ENCODE results near the gene SLIT3.

SLIT3 gene

DNA sequence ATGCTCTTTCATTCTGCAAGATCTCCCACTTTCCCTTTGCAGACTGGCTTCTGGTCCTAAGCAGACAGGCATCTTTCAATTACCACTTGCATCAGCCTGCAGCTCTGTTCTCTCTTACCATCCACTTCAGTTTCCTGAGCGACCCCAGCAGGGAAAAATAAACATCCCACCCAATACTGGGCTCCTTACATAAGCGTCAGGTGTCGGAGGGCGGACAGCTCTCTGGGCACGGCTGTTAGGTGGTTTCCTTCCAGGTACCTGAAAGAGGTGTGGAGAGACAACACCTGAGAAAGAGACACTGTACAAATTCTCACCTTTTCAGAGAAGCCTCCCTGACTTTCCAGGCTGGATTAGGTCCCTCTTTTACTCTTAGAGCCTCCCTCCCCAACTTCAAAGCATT, 576.7 kb downstream of the SLIT3 start:
- DNase-seq (ENCODE audit: low read depth): no peak
- TF ChIP-seq, protein P1, sequence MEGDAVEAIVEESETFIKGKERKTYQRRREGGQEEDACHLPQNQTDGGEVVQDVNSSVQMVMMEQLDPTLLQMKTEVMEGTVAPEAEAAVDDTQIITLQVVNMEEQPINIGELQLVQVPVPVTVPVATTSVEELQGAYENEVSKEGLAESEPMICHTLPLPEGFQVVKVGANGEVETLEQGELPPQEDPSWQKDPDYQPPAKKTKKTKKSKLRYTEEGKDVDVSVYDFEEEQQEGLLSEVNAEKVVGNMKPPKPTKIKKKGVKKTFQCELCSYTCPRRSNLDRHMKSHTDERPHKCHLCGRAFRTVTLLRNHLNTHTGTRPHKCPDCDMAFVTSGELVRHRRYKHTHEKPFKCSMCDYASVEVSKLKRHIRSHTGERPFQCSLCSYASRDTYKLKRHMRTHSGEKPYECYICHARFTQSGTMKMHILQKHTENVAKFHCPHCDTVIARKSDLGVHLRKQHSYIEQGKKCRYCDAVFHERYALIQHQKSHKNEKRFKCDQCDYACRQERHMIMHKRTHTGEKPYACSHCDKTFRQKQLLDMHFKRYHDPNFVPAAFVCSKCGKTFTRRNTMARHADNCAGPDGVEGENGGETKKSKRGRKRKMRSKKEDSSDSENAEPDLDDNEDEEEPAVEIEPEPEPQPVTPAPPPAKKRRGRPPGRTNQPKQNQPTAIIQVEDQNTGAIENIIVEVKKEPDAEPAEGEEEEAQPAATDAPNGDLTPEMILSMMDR (IDR thresholded peaks at IDR 0.05; ENCODE audit: insufficient read depth, low read depth, low read length, missing control alignments): no peak
- H3K4me3 ChIP-seq (ENCODE audit: low read depth, low read length): no peak overlapping the region

DNA sequence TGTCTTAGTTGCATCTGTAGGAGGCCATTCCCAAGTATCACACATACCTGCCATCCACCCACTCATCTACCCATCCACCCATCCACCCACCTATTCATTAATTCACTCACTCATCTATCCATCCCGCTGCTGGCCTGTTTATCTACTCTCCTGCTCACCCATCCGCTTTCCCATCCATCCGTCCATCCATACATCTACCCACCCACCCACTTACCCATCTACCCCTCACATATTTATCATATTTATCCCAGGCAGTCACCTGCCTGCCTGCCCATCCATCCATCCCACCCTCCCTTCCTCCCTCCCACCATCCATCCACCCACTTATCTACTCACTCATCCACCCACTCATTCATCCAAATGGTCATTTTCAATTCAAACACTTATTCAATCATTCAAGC, 577.9 kb downstream of the SLIT3 start:
- H3K4me3 ChIP-seq (ENCODE audit: low read depth, low read length): no peak overlapping the region
- DNase-seq (ENCODE audit: low read depth): no peak
- TF ChIP-seq, protein P1 (IDR thresholded peaks at IDR 0.05; ENCODE audit: insufficient read depth, low read depth, low read length, missing control alignments): no peak

DNA sequence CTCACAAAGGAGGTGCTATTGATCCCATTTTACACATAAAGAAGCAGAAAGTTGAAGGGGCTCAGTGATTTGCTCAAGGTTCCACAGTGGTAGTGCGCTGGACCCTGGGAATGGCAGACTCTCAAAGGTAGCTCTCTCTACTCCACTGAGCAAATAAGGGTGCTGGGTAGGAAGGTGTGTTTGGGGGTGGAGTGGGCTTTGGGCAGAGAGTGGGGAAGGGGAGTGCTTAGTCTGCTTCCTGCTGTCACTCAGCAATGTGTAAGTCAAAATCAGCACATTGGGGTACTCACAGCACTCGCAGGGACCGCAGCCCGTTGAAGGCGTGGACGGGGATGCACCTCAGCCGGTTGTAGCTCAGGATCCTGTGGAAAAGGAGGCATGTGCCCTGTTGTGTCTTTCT, 579.0 kb downstream of the SLIT3 start:
- TF ChIP-seq, protein P1 (IDR thresholded peaks at IDR 0.05; ENCODE audit: insufficient read depth, low read depth, low read length, missing control alignments): no peak
- no peak overlapping the region for H3K4me3 ChIP-seq (ENCODE audit: low read depth, low read length)
- no peak for DNase-seq (ENCODE audit: low read depth)

DNA sequence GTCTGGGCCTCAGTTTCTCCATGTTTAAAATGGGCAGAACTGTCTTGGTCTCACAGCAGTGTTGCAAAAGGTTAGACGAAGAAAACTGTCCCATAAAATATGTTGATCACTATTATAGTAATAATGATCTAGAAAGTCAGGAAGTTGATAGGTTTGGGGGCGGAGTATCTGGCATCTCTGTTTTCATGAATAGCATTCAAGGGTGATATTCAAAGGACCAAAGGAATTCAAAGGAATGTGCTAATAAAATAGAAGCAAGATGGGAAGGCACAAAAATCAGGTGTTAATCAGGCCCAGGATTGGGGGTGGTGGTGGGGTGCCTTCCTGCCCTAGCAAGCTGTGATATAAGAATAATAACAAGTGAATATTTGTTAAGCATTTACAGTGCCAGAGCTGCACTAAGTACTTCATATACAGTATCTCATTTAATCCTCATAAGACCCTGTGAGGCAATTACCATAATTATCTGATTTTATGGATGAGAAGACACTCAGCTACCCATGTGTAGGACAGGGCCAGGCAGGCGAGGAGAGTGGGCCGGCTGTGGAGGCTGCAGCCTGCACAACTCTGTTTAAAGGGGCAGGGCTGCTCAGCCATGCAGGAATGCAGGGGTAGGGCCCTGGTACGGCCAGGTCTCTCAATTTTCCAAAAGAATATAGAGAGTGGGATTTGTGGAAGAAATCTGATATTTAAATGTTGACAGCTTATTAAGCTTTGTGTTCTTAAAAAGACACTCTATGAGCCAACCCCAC, 579.8 kb downstream of the SLIT3 start:
- no peak overlapping the region for H3K4me3 ChIP-seq (ENCODE audit: low read depth, low read length)
- DNase-seq (ENCODE audit: low read depth): no peak
- TF ChIP-seq, protein P1 (IDR thresholded peaks at IDR 0.05; ENCODE audit: insufficient read depth, low read depth, low read length, missing control alignments): no peak

DNA sequence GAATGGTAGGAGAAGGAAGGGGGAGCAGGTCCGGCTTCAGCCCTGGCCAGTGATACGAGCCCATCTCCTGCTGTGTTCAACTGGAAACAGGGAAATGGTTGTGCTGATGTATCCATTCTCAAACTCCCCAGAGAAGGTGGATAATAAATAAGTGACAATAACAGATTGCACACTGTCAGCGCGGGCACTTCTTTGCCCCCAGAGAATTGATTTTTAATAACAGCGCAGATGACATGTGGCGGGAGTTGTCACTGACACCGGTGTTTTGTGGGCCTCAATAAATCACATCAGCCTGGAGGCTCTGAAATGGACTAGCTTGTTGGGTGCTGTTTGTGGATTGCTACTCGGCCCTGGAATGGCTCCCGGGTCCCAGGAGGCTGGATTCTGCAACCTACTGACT, 580.4 kb downstream of the SLIT3 start:
- TF ChIP-seq, protein P1 (IDR thresholded peaks at IDR 0.05; ENCODE audit: insufficient read depth, low read depth, low read length, missing control alignments): no peak
- H3K4me3 ChIP-seq (ENCODE audit: low read depth, low read length): no peak overlapping the region
- DNase-seq (ENCODE audit: low read depth): no peak

DNA sequence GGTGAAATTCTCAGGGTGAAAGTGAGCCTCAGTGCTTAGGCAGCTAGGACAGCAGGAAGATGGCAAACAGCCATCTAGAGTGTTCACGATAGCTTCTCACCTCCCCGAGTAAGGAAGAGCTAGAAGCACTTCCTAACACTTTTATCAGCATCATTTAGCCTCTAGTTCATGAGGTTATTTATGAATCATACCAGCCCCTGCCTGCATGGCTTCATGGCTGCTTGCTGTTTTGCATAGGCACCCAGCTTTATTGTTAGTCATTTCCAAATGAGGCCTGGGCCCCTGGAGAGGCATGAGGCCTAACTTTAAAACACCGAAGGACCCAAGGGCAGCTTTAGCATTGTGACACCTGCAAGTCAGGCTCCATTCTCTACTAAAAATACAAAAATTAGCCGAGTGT, 586.9 kb downstream of the SLIT3 start:
- no peak overlapping the region for H3K4me3 ChIP-seq (ENCODE audit: low read depth, low read length)
- DNase-seq (ENCODE audit: low read depth): peak; percentile 45
- TF ChIP-seq, protein P1 (IDR thresholded peaks at IDR 0.05; ENCODE audit: insufficient read depth, low read depth, low read length, missing control alignments): no peak

DNA sequence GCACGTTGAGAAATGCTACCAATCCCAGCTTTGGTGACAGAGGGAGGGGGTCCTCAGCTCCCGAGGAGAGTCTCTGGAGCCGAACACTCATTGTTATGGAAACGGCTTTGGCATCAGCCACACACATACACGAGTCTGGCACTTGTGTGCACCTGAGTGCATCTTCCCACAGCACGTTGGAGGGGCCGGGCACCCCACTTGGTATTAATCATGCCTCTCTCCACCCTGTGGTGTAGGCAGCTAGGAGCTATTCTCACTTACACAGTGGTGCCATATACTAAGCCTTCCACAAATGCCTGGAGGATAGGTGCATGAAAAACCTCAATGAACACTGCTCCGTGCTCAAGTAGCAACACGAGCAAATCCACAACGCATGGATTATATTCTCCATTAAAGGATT, 587.9 kb downstream of the SLIT3 start:
- DNase-seq (ENCODE audit: low read depth): no peak
- TF ChIP-seq, protein P1 (IDR thresholded peaks at IDR 0.05; ENCODE audit: insufficient read depth, low read depth, low read length, missing control alignments): no peak
- no peak overlapping the region for H3K4me3 ChIP-seq (ENCODE audit: low read depth, low read length)

All from GM12865 (cell line).